ENCODE results near the gene SRSF7.
"Not testable (repeated sequence)": the region's sequence is repeated elsewhere in the genome, so short reads cannot be mapped to it uniquely, and the experiment has no call there.

Gene SRSF7

GRCh38 chr2:38748943-38749804 is 2.0 kb downstream of the SRSF7 start:
- peak in 2 of 3 experiments; percentile 20 to 38 for DNase-seq
- Mint-ChIP-seq H3K9me3 (no peaks in the 10 kb centered on the region), H3K36me3 (ENCODE audit: insufficient read depth) (peaks cover 81% of the 10 kb centered on the region), H3K27ac (peak overlapping the region; percentile 100), H3K4me1 (ENCODE audit: low read depth in 2 of 2) (peaks cover 61 to 76% of the 10 kb centered on the region in 2 donors), H3K4me3 (peak overlapping the region; percentile 96 to 99), H3K27me3 (no peaks in the 10 kb centered on the region)
- no peak for ATAC-seq (replicated peaks)

GRCh38 chr2:38748391-38748790 is 2.8 kb downstream of the SRSF7 start:
- H3K36me3 Mint-ChIP-seq (ENCODE audit: insufficient read depth), result peaks cover 88% of the 10 kb centered on the region
- ATAC-seq (replicated peaks), result no peak
- H3K9me3 Mint-ChIP-seq, result no peaks in the 10 kb centered on the region
- DNase-seq, result no peak
- H3K27me3 Mint-ChIP-seq, result no peaks in the 10 kb centered on the region
- H3K4me3 Mint-ChIP-seq, result peak overlapping the region; percentile 96 to 99
- peaks cover 62 to 74% of the 10 kb centered on the region in 2 donors for H3K4me1 Mint-ChIP-seq (ENCODE audit: low read depth in 2 of 2)
- H3K27ac Mint-ChIP-seq, result peak overlapping the region; percentile 100

- no peak for DNase-seq
- peak overlapping the region; percentile 100 for H3K27ac Mint-ChIP-seq
- H3K4me1 Mint-ChIP-seq (ENCODE audit: low read depth in 2 of 2), result peaks cover 62 to 74% of the 10 kb centered on the region in 2 donors
- peak overlapping the region; percentile 96 to 99 for H3K4me3 Mint-ChIP-seq
- no peaks in the 10 kb centered on the region for H3K27me3 Mint-ChIP-seq
- peaks cover 94% of the 10 kb centered on the region for H3K36me3 Mint-ChIP-seq (ENCODE audit: insufficient read depth)
- no peaks in the 10 kb centered on the region for H3K9me3 Mint-ChIP-seq
- no peak for ATAC-seq (replicated peaks)
Measured at GRCh38 chr2:38747819-38748218, 3.3 kb downstream of the SRSF7 start.

- no peaks in the 10 kb centered on the region for H3K9me3 Mint-ChIP-seq
- peaks cover 99% of the 10 kb centered on the region for H3K36me3 Mint-ChIP-seq (ENCODE audit: insufficient read depth)
- ATAC-seq (replicated peaks), result no peak
- H3K4me1 Mint-ChIP-seq (ENCODE audit: low read depth in 2 of 2), result peaks cover 59 to 70% of the 10 kb centered on the region in 2 donors
- no peak for DNase-seq
- peak overlapping the region; percentile 100 for H3K27ac Mint-ChIP-seq
- H3K27me3 Mint-ChIP-seq, result no peaks in the 10 kb centered on the region
- peak overlapping the region; percentile 96 to 99 for H3K4me3 Mint-ChIP-seq
Measured at GRCh38 chr2:38747007-38747424, 4.1 kb downstream of the SRSF7 start.

GRCh38 chr2:38745267-38745666 is 5.9 kb downstream of the SRSF7 start:
- no peaks in the 10 kb centered on the region for H3K27me3 Mint-ChIP-seq
- H3K27ac Mint-ChIP-seq, result peak overlapping the region; percentile 100
- ATAC-seq (replicated peaks) (no peak), DNase-seq (no peak)
- peak overlapping the region; percentile 96 to 99 for H3K4me3 Mint-ChIP-seq
- H3K9me3 Mint-ChIP-seq, result no peaks in the 10 kb centered on the region
- H3K4me1 Mint-ChIP-seq (ENCODE audit: low read depth in 2 of 2), result peaks cover 48 to 65% of the 10 kb centered on the region in 2 donors
- H3K36me3 Mint-ChIP-seq (ENCODE audit: insufficient read depth), result peaks cover 99% of the 10 kb centered on the region

GRCh38 chr2:38744399-38744780 is 6.8 kb downstream of the SRSF7 start:
- DNase-seq (no peak), ATAC-seq (replicated peaks) (no peak)
- Mint-ChIP-seq H3K9me3 (no peaks in the 10 kb centered on the region), H3K36me3 (ENCODE audit: insufficient read depth) (peaks cover 98% of the 10 kb centered on the region), H3K27ac (peak overlapping the region in 1 of 2 donors; percentile 100), H3K27me3 (no peaks in the 10 kb centered on the region), H3K4me3 (peak overlapping the region in 1 of 2 donors; percentile 40), H3K4me1 (ENCODE audit: low read depth in 2 of 2) (peaks cover 44 to 59% of the 10 kb centered on the region in 2 donors)

- ATAC-seq (replicated peaks) (no peak), DNase-seq (no peak)
- H3K27ac Mint-ChIP-seq, result peak overlapping the region in 1 of 2 donors; percentile 100
- H3K27me3 Mint-ChIP-seq, result no peaks in the 10 kb centered on the region
- H3K9me3 Mint-ChIP-seq, result no peaks in the 10 kb centered on the region
- peak overlapping the region in 1 of 2 donors; percentile 40 for H3K4me3 Mint-ChIP-seq
- H3K36me3 Mint-ChIP-seq (ENCODE audit: insufficient read depth), result peaks cover 98% of the 10 kb centered on the region
- H3K4me1 Mint-ChIP-seq (ENCODE audit: low read depth in 2 of 2), result peaks cover 41 to 53% of the 10 kb centered on the region in 2 donors
Measured at GRCh38 chr2:38743672-38744398, 7.3 kb downstream of the SRSF7 start.

GRCh38 chr2:38742797-38743559 is 8.2 kb downstream of the SRSF7 start:
- H3K27me3 Mint-ChIP-seq, result no peaks in the 10 kb centered on the region
- H3K36me3 Mint-ChIP-seq (ENCODE audit: insufficient read depth), result peaks cover 97% of the 10 kb centered on the region
- no peaks in the 10 kb centered on the region for H3K9me3 Mint-ChIP-seq
- H3K4me3 Mint-ChIP-seq, result no peak overlapping the region
- DNase-seq (no peak), ATAC-seq (replicated peaks) (peak; percentile 25)
- H3K4me1 Mint-ChIP-seq (ENCODE audit: low read depth in 2 of 2), result peaks cover 38 to 47% of the 10 kb centered on the region in 2 donors
- H3K27ac Mint-ChIP-seq, result peak overlapping the region; percentile 86 to 100

GRCh38 chr2:38740851-38741731 is 10.1 kb downstream of the SRSF7 start:
- Mint-ChIP-seq H3K27me3 (no peaks in the 10 kb centered on the region), H3K27ac (peak overlapping the region; percentile 86 to 100), H3K4me3 (peak overlapping the region in 1 of 2 donors; percentile 29), H3K9me3 (no peaks in the 10 kb centered on the region), H3K4me1 (ENCODE audit: low read depth in 2 of 2) (peaks cover 24 to 30% of the 10 kb centered on the region in 2 donors), H3K36me3 (ENCODE audit: insufficient read depth) (peaks cover 95% of the 10 kb centered on the region)
- ATAC-seq (replicated peaks) (peak; percentile 32), DNase-seq (peak in 1 of 3 experiments; percentile 39)

GRCh38 chr2:38739524-38739923 is 11.6 kb downstream of the SRSF7 start:
- ATAC-seq (replicated peaks), result no peak
- Mint-ChIP-seq H3K27me3 (no peaks in the 10 kb centered on the region), H3K36me3 (ENCODE audit: insufficient read depth) (peaks cover 91% of the 10 kb centered on the region), H3K9me3 (no peaks in the 10 kb centered on the region), H3K4me3 (no peak overlapping the region), H3K27ac (peak overlapping the region; percentile 42 to 86), H3K4me1 (ENCODE audit: low read depth in 2 of 2) (peaks cover 12 to 16% of the 10 kb centered on the region in 2 donors)
- no peak for DNase-seq

GRCh38 chr2:38737925-38738324 is 13.2 kb downstream of the SRSF7 start:
- Mint-ChIP-seq H3K9me3 (no peaks in the 10 kb centered on the region), H3K27me3 (no peaks in the 10 kb centered on the region), H3K4me3 (peak overlapping the region in 1 of 2 donors; percentile 37), H3K36me3 (ENCODE audit: insufficient read depth) (peaks cover 92% of the 10 kb centered on the region), H3K4me1 (ENCODE audit: low read depth in 2 of 2) (peaks cover 6 to 10% of the 10 kb centered on the region in 2 donors), H3K27ac (peak overlapping the region; percentile 57 to 73)
- ATAC-seq (replicated peaks) (no peak), DNase-seq (no peak)

GRCh38 chr2:38737000-38737698 is 14.0 kb downstream of the SRSF7 start:
- H3K4me3 Mint-ChIP-seq; H3K27me3 Mint-ChIP-seq; DNase-seq; ATAC-seq (replicated peaks); H3K9me3 Mint-ChIP-seq: not testable (repeated sequence)
- Mint-ChIP-seq H3K27ac (peak overlapping the region; percentile 70 to 83), H3K36me3 (ENCODE audit: insufficient read depth) (peaks cover 92% of the 10 kb centered on the region), H3K4me1 (ENCODE audit: low read depth in 2 of 2) (peaks cover 6 to 10% of the 10 kb centered on the region in 2 donors)
